KG1 (cell line): ENCODE results near the gene NAPB.

Experiments
- DNase-seq: peaks from one replicate; lab custom pipeline; 2025; lab: John Stamatoyannopoulos, UW

NAPB gene

GRCh38 chr20:23344336-23344735 lies 77.0 kb downstream of the NAPB start:
- DNase-seq: no peak

GRCh38 chr20:23343590-23343989 lies 77.7 kb downstream of the NAPB start:
- DNase-seq: no peak

- DNase-seq: no peak
Observed at GRCh38 chr20:23341073-23341472, 80.2 kb downstream of the NAPB start.

GRCh38 chr20:23340524-23340923 lies 80.8 kb downstream of the NAPB start:
- no peak for DNase-seq

GRCh38 chr20:23339986-23340385 lies 81.3 kb downstream of the NAPB start:
- DNase-seq: no peak

GRCh38 chr20:23337312-23337711 lies 84.0 kb downstream of the NAPB start:
- no peak for DNase-seq

- DNase-seq: no peak
Observed at GRCh38 chr20:23336476-23336875, 84.8 kb downstream of the NAPB start.

- DNase-seq: no peak
Observed at GRCh38 chr20:23335521-23335920, 85.8 kb downstream of the NAPB start.

GRCh38 chr20:23334111-23334510 lies 87.2 kb downstream of the NAPB start:
- DNase-seq: no peak

GRCh38 chr20:23332467-23332866 lies 88.8 kb downstream of the NAPB start:
- no peak for DNase-seq

GRCh38 chr20:23331450-23332350 lies 89.6 kb downstream of the NAPB start:
- no peak for DNase-seq

GRCh38 chr20:23327617-23328333 lies 93.5 kb downstream of the NAPB start:
- DNase-seq: no peak

- no peak for DNase-seq
Observed at GRCh38 chr20:23326774-23327173, 94.5 kb downstream of the NAPB start.

- DNase-seq: no peak
Observed at GRCh38 chr20:23325107-23325506, 96.2 kb downstream of the NAPB start.
